ENCODE results near the gene GMPPB. TPM values are rescaled to one million over a fixed set of nuclear protein-coding genes. Genes with fewer than 3 reads are reported as not detected.
A peak's percentile ranks its signal among the peaks of the same experiment; 100 is the strongest.
"Not testable (repeated sequence)": the region's sequence is repeated elsewhere in the genome, so short reads cannot be mapped to it uniquely, and the experiment has no call there.

Gene GMPPB
- total and polyA plus RNA-seq, 2 of the 8 experiments (the other 6 are each of a cell fraction or from before 2014, with no cell fraction given) = 20.9 to 23.9 TPM

GRCh38 chr3:49685846-49686245, 37.9 kb downstream of the GMPPB start:
- POLR2A ChIA-PET (ENCODE audit: partially characterized antibody) = interaction anchor here (0.7 kb wide), 1 partner anchor 19 kb away, joined by 3 read pairs; no protein-coding TSS in a partner anchor
- CTCF ChIA-PET (ENCODE audit: partially characterized antibody); H3K27ac ChIP-seq (ENCODE audit: low read depth, low read length); H3K56ac ChIP-seq (replicated peaks; ENCODE audit: insufficient read length, low read depth, low read length); H3K23ac ChIP-seq (ENCODE audit: insufficient read length); H4K20me1 ChIP-seq (replicated peaks in 1 of 2; ENCODE audit: control insufficient read depth in 1 of 2, insufficient read depth in 2 of 2, low read length in 2 of 2); H4K5ac ChIP-seq (ENCODE audit: insufficient read length, low read depth, low read length); H4K91ac ChIP-seq (replicated peaks; ENCODE audit: insufficient read length, low read length); H2BK15ac ChIP-seq (ENCODE audit: low read length); H2AFZ ChIP-seq (ENCODE audit: low read length); H4K8ac ChIP-seq (ENCODE audit: extremely low read depth, insufficient read depth, low read length); H3K4ac ChIP-seq (replicated peaks; ENCODE audit: insufficient read length, low read depth, low read length); H3K79me2 ChIP-seq (ENCODE audit: control insufficient read depth in 1 of 2, insufficient read depth in 2 of 2, low read length in 2 of 2); H2BK12ac ChIP-seq (ENCODE audit: low read depth, low read length); H3K9me3 ChIP-seq (ENCODE audit: insufficient read depth in 2 of 2, low read depth in 1 of 2, low read length in 1 of 2); H2BK120ac ChIP-seq (replicated peaks; ENCODE audit: low read depth, low read length); H3K14ac ChIP-seq (ENCODE audit: insufficient read length); H2BK20ac ChIP-seq (ENCODE audit: low read length); H3K79me1 ChIP-seq (ENCODE audit: low read depth, low read length); H3K4me1 ChIP-seq (replicated peaks in 1 of 4; ENCODE audit: control insufficient read depth in 3 of 4, insufficient read depth in 4 of 4, low read length in 3 of 4); H3K27me3 ChIP-seq (replicated peaks in 1 of 4; ENCODE audit: control insufficient read depth in 3 of 4, extremely low read depth in 1 of 4, insufficient read depth in 3 of 4, low read length in 3 of 4); H3K18ac ChIP-seq (ENCODE audit: extremely low read depth, low read length); H2AK5ac ChIP-seq (ENCODE audit: low read depth, low read length); FAIRE-seq; H3K9ac ChIP-seq (replicated peaks in 1 of 4; ENCODE audit: extremely low read depth in 1 of 4, low read depth in 3 of 4, low read length in 3 of 4); H2BK5ac ChIP-seq (ENCODE audit: low read depth, low read length): not testable (repeated sequence)
- H3K36me3 ChIP-seq (ENCODE audit: control insufficient read depth in 2 of 4, insufficient read depth in 4 of 4, low read length in 3 of 4) = peaks cover 19 to 31% (median 28%) of the 10 kb centered on the region in 4 experiments
- peak overlapping the region in 3 of 4 experiments; percentile 49 to 74 (median 54); a peak in 6 of 8 replicates for H3K4me3 ChIP-seq (ENCODE audit: extremely low read depth in 1 of 4, insufficient read depth in 2 of 4, low read depth in 3 of 4, low read length in 4 of 4)
- WGBS, 2 experiments (ENCODE audit: extremely low coverage in 1 of 2, insufficient coverage in 1 of 2, insufficient read length in 1 of 2, insufficient replicate concordance in 2 of 2, low coverage in 1 of 2, low lambda C conversion rate in 2 of 2, missing lambda C conversion rate in 1 of 2) = 24% methylated on average over 20 of the region's 36 CpGs; no CpG with 5 or more reads in 1 of the 2 experiments
- peaks cover 14% of the 10 kb centered on the region for H3K23me2 ChIP-seq (ENCODE audit: low read depth, low read length)
- H3K4me2 ChIP-seq (ENCODE audit: insufficient read depth in 1 of 2, low read depth in 2 of 2, low read length in 2 of 2) = peak overlapping the region; percentile 77 to 99
- DNase-seq (ENCODE audit: low read depth in 1 of 2, low spot score in 2 of 2) = peak in 1 of 2 experiments; percentile 64

All from H1 (cell line).